B cell (primary cell): ENCODE data around the gene EDN3. TPM values are rescaled to one million over a fixed set of nuclear protein-coding genes. Genes with fewer than 3 reads are reported as not detected.

ENCODE experiments used
- ATAC-seq: fragments of 200-7000 bp; cut with Tn5 transposase; one replicate; pipeline ENCODE4 v1.10.0; 2021; ENCODE audit warnings: low read depth, mild to moderate bottlenecking, moderate number of reproducible peaks, moderate library complexity
- CTCF ChIA-PET: fragments of 350-600 bp; sonication (Branson Sonifier 250); formaldehyde crosslinking; loops from one replicate; lab custom pipeline; 2021; ENCODE audit warnings: antibody characterized with exemption, inconsistent platforms; lab: Charles Lee
- POLR2A ChIA-PET: fragments of 350-600 bp; sonication (Branson Sonifier 250); formaldehyde crosslinking; loops from one replicate; lab custom pipeline; 2021; ENCODE audit warnings: antibody characterized with exemption; lab: Charles Lee
- DNase-seq: peaks from one replicate; pipeline ENCODE4 v3.0.0; 2013
- H2AFZ ChIP-seq: 2 replicates; pipeline ENCODE4 v1.6.1; 2012; ENCODE audit warnings: mild to moderate bottlenecking, low read depth, low read length; ENCODE audit not compliant: insufficient read depth, poor library complexity, severe bottlenecking
- H3K27ac ChIP-seq, 2 donors: 1 replicate in 1 of 2; 2 replicates in 1 of 2; pipeline ENCODE4 v1.5.1; 2012 to 2013; ENCODE audit warnings: low read length in 2 of 2, mild to moderate bottlenecking in 2 of 2, moderate library complexity in 1 of 2
- H3K27me3 ChIP-seq, 4 experiments: fragments of 200-600 bp in 1 of 4; sonication (generic) in 1 of 4; replicated peaks in 1 of 4; 1 replicate in 2 of 4; 2 replicates in 2 of 4; pipeline versions ENCODE4 v1.6.1 to v1.7.0; 2013 to 2016; ENCODE audit warnings: low read length in 3 of 4, mild to moderate bottlenecking in 2 of 4, mixed read lengths in 1 of 4, moderate library complexity in 1 of 4; ENCODE audit not compliant: insufficient read depth in 4 of 4, control insufficient read depth in 3 of 4; ENCODE audit errors: control extremely low read depth in 1 of 4
- H3K36me3 ChIP-seq, 2 experiments: replicated peaks in 1 of 2; 1 replicate in 1 of 2; 2 replicates in 1 of 2; pipeline versions ENCODE4 v1.6.1 to v1.7.1; 2013; ENCODE audit warnings: low read length in 1 of 2; ENCODE audit not compliant: insufficient read depth in 2 of 2, control insufficient read depth in 1 of 2; ENCODE audit errors: control extremely low read depth in 1 of 2, extremely low read depth in 1 of 2
- H3K4me1 ChIP-seq, 2 donors: fragments of 200-600 bp in 1 of 2; sonication (generic) in 1 of 2; 1 replicate in 1 of 2; 2 replicates in 1 of 2; pipeline versions ENCODE4 v1.5.1 to v1.6.1; 2013 to 2017; ENCODE audit warnings: low read length in 2 of 2; ENCODE audit not compliant: control insufficient read depth in 2 of 2, insufficient read depth in 2 of 2
- H3K4me2 ChIP-seq: replicated peaks from 2 replicates; pipeline ENCODE3; 2012; ENCODE audit warnings: mild to moderate bottlenecking, low read depth, low read length; ENCODE audit not compliant: poor library complexity, severe bottlenecking
- H3K4me3 ChIP-seq, 5 experiments: fragments of 200-600 bp in 1 of 5; sonication (generic) in 1 of 5; 1 replicate in 3 of 5; 2 replicates in 2 of 5; pipeline versions ENCODE4 v1.5.1 to v1.7.0; 2011 to 2016; ENCODE audit warnings: low read length in 4 of 5, mild to moderate bottlenecking in 4 of 5, low read depth in 2 of 5, control low read depth in 1 of 5, moderate library complexity in 1 of 5; ENCODE audit not compliant: insufficient read depth in 1 of 5; ENCODE audit errors: control extremely low read depth in 1 of 5, extremely low read depth in 1 of 5
- H3K79me2 ChIP-seq: fragments of 200-600 bp; sonication (generic); one replicate; pipeline ENCODE4 v1.6.0; 2016; ENCODE audit warnings: low read length; ENCODE audit not compliant: control insufficient read depth, insufficient read depth
- H3K9ac ChIP-seq: fragments of 200-600 bp; sonication (generic); 2 replicates; pipeline ENCODE4 v1.6.1; 2017; ENCODE audit warnings: mild to moderate bottlenecking, low read length, moderate library complexity
- H3K9me3 ChIP-seq, 3 donors: one replicate each; pipeline versions ENCODE4 v1.6.1 to v1.7.1; 2013; ENCODE audit warnings: low read length in 2 of 3; ENCODE audit not compliant: control insufficient read depth in 2 of 3, insufficient read depth in 1 of 3; ENCODE audit errors: control extremely low read depth in 1 of 3
- H4K20me1 ChIP-seq: 2 replicates; pipeline ENCODE4 v1.6.0; 2012; ENCODE audit warnings: mild to moderate bottlenecking, low read length; ENCODE audit not compliant: insufficient read depth, control insufficient read depth, poor library complexity, severe bottlenecking
- H3K27ac Mint-ChIP-seq: one replicate; pipeline ENCODE4 v1.8.0; 2021; ENCODE audit warnings: mixed read lengths
- H3K27me3 Mint-ChIP-seq: one replicate; pipeline ENCODE4 v1.8.0; 2021; ENCODE audit warnings: mixed read lengths
- H3K4me1 Mint-ChIP-seq: one replicate; pipeline ENCODE4 v1.8.0; 2021; ENCODE audit warnings: mixed read lengths
- H3K4me3 Mint-ChIP-seq: one replicate; pipeline ENCODE4 v1.8.0; 2021; ENCODE audit warnings: mixed read lengths
- H3K9me3 Mint-ChIP-seq: one replicate; pipeline ENCODE4 v1.8.0; 2022; ENCODE audit warnings: mixed read lengths; ENCODE audit not compliant: insufficient read depth
- CTCF ChIP-seq: fragments of 200-600 bp; IDR thresholded peaks from one replicate; pipeline ENCODE4 v1.8.0; 2022; ENCODE audit warnings: antibody characterized with exemption, mild to moderate bottlenecking
- EZH2 ChIP-seq: IDR thresholded peaks from 2 replicates; pipeline ENCODE4 v1.6.1; 2012; ENCODE audit warnings: borderline replicate concordance, low read depth, mild to moderate bottlenecking, moderate library complexity, low read length; ENCODE audit not compliant: insufficient read depth, poor library complexity, severe bottlenecking
- WGBS: methylation state at CpG from one replicate; pipeline ENCODE4 v1.1.5; 2013; ENCODE audit warnings: missing lambda C conversion rate; ENCODE audit not compliant: insufficient coverage; 5-methylcytosine and 5-hydroxymethylcytosine counted together
- intact Hi-C: fragments of 100-400 bp; cut with micrococcal nuclease; formaldehyde crosslinking; loops from one replicate; pipeline ENCODE4 v1.10.0; 2022
- polyA plus RNA-seq: library from polyadenylated mRNA; depleted of rRNA; stranded (reverse); fragments of >200 nt; gene quantifications from 2 replicates; pipeline ENCODE4 v1.2.3, GENCODE V29; 2012
- total RNA-seq, 2 donors: library from RNA; stranded (reverse); fragments of 120-200 nt in 1 of 2; gene quantifications; 1 replicate in 1 of 2; 2 replicates in 1 of 2; pipeline versions ENCODE4 v1.2.3 to v1.2.4, GENCODE V29; 2013 to 2022

EDN3 gene
- total and polyA plus RNA-seq, 2 donors (not counting 1 experiment from before 2014, with no cell fraction given) = 0.04 TPM; not detected in 1

GRCh38 chr20:59259946-59260345, 40.5 kb upstream of the EDN3 start:
- intact Hi-C loops = no loop called here
- H3K36me3 ChIP-seq = peaks cover 0 to 4% of the 10 kb centered on the region in 2 experiments
- POLR2A ChIA-PET = no interaction called here
- ATAC-seq (no peak), DNase-seq (no peak)
- Mint-ChIP-seq H3K9me3 (no peaks in the 10 kb centered on the region), H3K27ac (no peak overlapping the region), H3K4me1 (peaks cover 14% of the 10 kb centered on the region), H3K27me3 (peaks cover 20% of the 10 kb centered on the region), H3K4me3 (no peak overlapping the region)
- no peaks in the 10 kb centered on the region for H4K20me1 ChIP-seq
- H3K4me3 ChIP-seq = no peak overlapping the region
- H3K79me2 ChIP-seq = no peaks in the 10 kb centered on the region
- no peak overlapping the region for H3K9ac ChIP-seq
- no peak overlapping the region for H3K4me2 ChIP-seq
- H3K27ac ChIP-seq = no peak overlapping the region
- 100% methylated on average over 1 of the region's 2 CpGs for WGBS
- H3K9me3 ChIP-seq = no peaks in the 10 kb centered on the region
- TF ChIP-seq CTCF (no peak), EZH2 (no peak)
- CTCF ChIA-PET = no interaction called here
- peaks cover 0 to 11% (median 1%) of the 10 kb centered on the region in 4 experiments for H3K27me3 ChIP-seq
- no peak overlapping the region for H2AFZ ChIP-seq
- H3K4me1 ChIP-seq = peaks cover 9 to 10% of the 10 kb centered on the region in 2 donors

DNA sequence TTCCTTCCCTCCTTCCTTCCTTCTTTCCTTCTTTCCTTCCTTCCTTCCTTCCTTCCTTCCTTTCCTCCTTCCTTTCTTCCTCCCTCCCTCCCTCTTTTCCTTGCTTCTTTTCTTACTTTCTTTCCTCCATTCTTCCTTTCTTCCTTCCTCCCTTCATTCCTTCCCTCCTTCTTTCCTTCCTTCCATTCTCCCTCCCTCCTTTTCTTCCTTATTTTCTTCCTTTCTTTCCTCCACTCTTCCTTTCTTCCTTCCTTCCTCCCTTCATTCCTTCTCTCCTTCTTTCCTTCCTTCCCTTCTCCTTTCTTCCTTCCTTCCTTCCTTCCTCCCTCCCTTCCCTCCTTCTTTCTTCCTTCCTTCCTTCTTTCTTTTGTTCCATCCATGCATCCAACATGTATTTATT, 35.1 kb upstream of the EDN3 start:
- no peak overlapping the region for H3K4me3 Mint-ChIP-seq
- Histone ChIP-seq H3K9ac (no peak overlapping the region), H3K27me3 (peaks cover 0 to 22% (median 13%) of the 10 kb centered on the region in 4 experiments), H3K79me2 (no peaks in the 10 kb centered on the region), H3K36me3 (no peaks in the 10 kb centered on the region), H3K4me2 (no peak overlapping the region), H3K27ac (no peak overlapping the region), H3K9me3 (no peaks in the 10 kb centered on the region), H3K4me3 (no peak overlapping the region), H4K20me1 (no peaks in the 10 kb centered on the region), H3K4me1 (no peaks in the 10 kb centered on the region), H2AFZ (no peak overlapping the region)
- DNase-seq (no peak), ATAC-seq (no peak)
- no peaks in the 10 kb centered on the region for H3K4me1 Mint-ChIP-seq
- intact Hi-C loops = no loop called here
- peaks cover 54% of the 10 kb centered on the region for H3K27me3 Mint-ChIP-seq
- CTCF ChIA-PET = no interaction called here
- H3K27ac Mint-ChIP-seq = no peak overlapping the region
- no peaks in the 10 kb centered on the region for H3K9me3 Mint-ChIP-seq
- POLR2A ChIA-PET = no interaction called here
- TF ChIP-seq CTCF (no peak), EZH2 (no peak)
